ENCODE data around the gene OR13C4.

DNA sequence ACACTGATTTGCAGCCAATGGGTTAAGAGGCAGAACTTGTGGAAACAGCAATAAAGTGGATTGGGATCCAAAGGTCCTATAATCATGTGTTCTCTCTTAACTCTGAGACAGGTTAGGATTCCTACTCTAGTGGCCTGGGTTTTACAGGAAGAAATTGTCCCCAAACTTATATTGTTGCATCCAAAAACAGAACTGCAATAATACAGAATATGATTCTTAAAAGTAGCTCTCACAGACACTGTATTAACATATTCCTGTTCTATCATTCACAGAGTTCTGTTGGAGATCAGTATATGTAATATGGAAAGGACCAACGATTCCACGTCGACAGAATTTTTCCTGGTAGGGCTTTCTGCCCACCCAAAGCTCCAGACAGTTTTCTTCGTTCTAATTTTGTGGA lies 41.9 kb upstream of the OR13C4 start, which contains the start of gene OR13C8:
- TF ChIP-seq EZH2 (IDR thresholded peaks at IDR 0.05; ENCODE audit: low read length, unreplicated experiment) (no peak), EZH2phosphoT487 (IDR thresholded peaks at IDR 0.05; ENCODE audit: borderline replicate concordance, low read length) (no peak)
